HepG2 (cell line): Measurements from ENCODE around the gene EVC. TPM values are rescaled to one million over a fixed set of nuclear protein-coding genes. Genes with fewer than 3 reads are reported as not detected.

Source experiments
- ATAC-seq: fragments of 200-7000 bp; cut with Tn5 transposase; 3 replicates; pipeline ENCODE4 v1.9.1; 2020; ENCODE audit warnings: mild to moderate bottlenecking, moderate library complexity
- BruUV-seq: library from RNA; stranded (reverse); fragments of 400-500 nt; replicated peaks from 2 replicates; lab custom pipeline; 2021; lab: Mats Ljungman, UMichigan
- CTCF ChIA-PET: fragments of 300-600 bp; formaldehyde crosslinking; extraction: SDS; loops from one replicate; lab custom pipeline; 2021; ENCODE audit warnings: low total read pairs, inconsistent platforms, low intra/inter-chr PET ratio; lab: Yijun Ruan, JAX
- POLR2A ChIA-PET: fragments of 350-600 bp; sonication (Branson Sonifier 250); formaldehyde crosslinking; loops from one replicate; lab custom pipeline; 2020; ENCODE audit warnings: antibody characterized with exemption, inconsistent platforms; lab: Yijun Ruan, JAX
- DNase-seq: peaks from one replicate; pipeline ENCODE4 v3.0.0-alpha.2; 2015; ENCODE audit warnings: low spot score
- FAIRE-seq: peaks from 3 replicates; lab custom pipeline; 2011; peaks lifted over from hg19 to GRCh38; lab: Jason Lieb, UNC
- H2AFZ ChIP-seq: one replicate; pipeline ENCODE4 v1.6.1; 2011; ENCODE audit warnings: low read length, inconsistent platforms
- H3K27ac ChIP-seq: fragments of 300-600 bp; 3 replicates; pipeline ENCODE4 v1.8.0; 2011; ENCODE audit warnings: mixed run types, mild to moderate bottlenecking, mixed read lengths, low read length, inconsistent platforms; ENCODE audit not compliant: insufficient read depth; ENCODE audit errors: extremely low read length
- H3K27me3 ChIP-seq, 2 experiments: fragments of 200-600 bp in 1 of 2; 2 replicates in 1 of 2; 3 replicates in 1 of 2; pipeline versions ENCODE4 v1.6.0 to v1.8.0; 2011; ENCODE audit warnings: low read length in 2 of 2, mild to moderate bottlenecking in 2 of 2, moderate library complexity in 2 of 2, inconsistent platforms in 1 of 2; ENCODE audit not compliant: insufficient read depth in 2 of 2, control insufficient read depth in 1 of 2
- H3K36me3 ChIP-seq, 2 experiments: fragments of 200-600 bp in 1 of 2; replicated peaks in 1 of 2; 2 replicates in 1 of 2; 3 replicates in 1 of 2; pipeline versions ENCODE4 v1.5.1 to v1.8.0; 2011; ENCODE audit warnings: low read length in 2 of 2, inconsistent platforms in 1 of 2; ENCODE audit not compliant: insufficient read depth in 2 of 2, control insufficient read depth in 1 of 2
- H3K4me1 ChIP-seq: 2 replicates; pipeline ENCODE4 v1.5.1; 2012; ENCODE audit warnings: low read length, inconsistent platforms; ENCODE audit not compliant: insufficient read depth
- H3K4me2 ChIP-seq: 2 replicates; pipeline ENCODE4 v1.6.0; 2011; ENCODE audit warnings: low read depth, low read length, inconsistent platforms
- H3K4me3 ChIP-seq, 3 experiments: fragments of 200-600 bp in 1 of 3; sonication (generic), shearing (Covaris generic) in 1 of 3; replicated peaks in 1 of 3; 2 replicates each; pipeline ENCODE4 v1.5.1; 2011 to 2016; ENCODE audit warnings: low read length in 3 of 3, inconsistent platforms in 2 of 3, low read depth in 2 of 3, mild to moderate bottlenecking in 2 of 3, control low read depth in 1 of 3, mixed read lengths in 1 of 3; ENCODE audit not compliant: insufficient read depth in 1 of 3
- H3K79me2 ChIP-seq: one replicate; pipeline ENCODE4 v1.6.1; 2011; ENCODE audit warnings: low read length, inconsistent platforms; ENCODE audit not compliant: insufficient read depth
- H3K9ac ChIP-seq: 2 replicates; pipeline ENCODE4 v1.6.0; 2011; ENCODE audit warnings: mild to moderate bottlenecking, low read depth, low read length, inconsistent platforms; ENCODE audit not compliant: insufficient read depth
- H3K9me3 ChIP-seq: 2 replicates; pipeline ENCODE4 v1.5.1; 2012; ENCODE audit warnings: mild to moderate bottlenecking, low read length
- H4K20me1 ChIP-seq: 2 replicates; pipeline ENCODE4 v1.6.0; 2011; ENCODE audit warnings: inconsistent platforms, mild to moderate bottlenecking, low read length, moderate library complexity; ENCODE audit not compliant: insufficient read depth
- ADNP ChIP-seq: sonication (generic); formaldehyde crosslinking; IDR thresholded peaks from 2 replicates; pipeline ENCODE4 v1.4.0; 2020; ENCODE audit warnings: missing genetic modification reagents
- EHMT2 ChIP-seq: fragments of 200-600 bp; sonication (generic); IDR thresholded peaks from 2 replicates; pipeline ENCODE4 v1.7.0; 2017; ENCODE audit warnings: antibody characterized with exemption, low read depth, low read length, borderline replicate concordance
- FOXK2 ChIP-seq: fragments of 450-650 bp; IDR thresholded peaks from 2 replicates; pipeline ENCODE4 v1.6.1; 2016
- GZF1 ChIP-seq: sonication (generic); formaldehyde crosslinking; IDR thresholded peaks from 2 replicates; pipeline ENCODE4 v1.5.1; 2020; ENCODE audit warnings: mild to moderate bottlenecking, missing genetic modification reagents
- HOXD1 ChIP-seq: sonication (generic); formaldehyde crosslinking; IDR thresholded peaks from 2 replicates; pipeline ENCODE4 v1.5.0; 2020; ENCODE audit warnings: missing genetic modification reagents
- MBD4 ChIP-seq: IDR thresholded peaks from 2 replicates; pipeline ENCODE4 v1.6.1; 2012; ENCODE audit warnings: low read length, inconsistent platforms, borderline replicate concordance
- REXO4 ChIP-seq: sonication (generic); formaldehyde crosslinking; IDR thresholded peaks from 2 replicates; pipeline ENCODE4 v1.8.0; 2022; ENCODE audit warnings: missing genetic modification reagents, mild to moderate bottlenecking, borderline replicate concordance
- RFX3 ChIP-seq: IDR thresholded peaks from 2 replicates; pipeline ENCODE4 v1.6.1; 2016; ENCODE audit warnings: missing biosample characterization, missing genetic modification reagents
- SIN3B ChIP-seq: fragments of 150-350 bp; IDR thresholded peaks from 2 replicates; pipeline ENCODE4 v1.6.1; 2014; ENCODE audit warnings: low read length
- SMYD3 ChIP-seq: sonication (generic); formaldehyde crosslinking; IDR thresholded peaks from 2 replicates; pipeline ENCODE4 v1.8.1; 2023; ENCODE audit warnings: mild to moderate bottlenecking, missing genetic modification reagents
- ZFP62 ChIP-seq: sonication (generic); formaldehyde crosslinking; IDR thresholded peaks from 2 replicates; pipeline ENCODE4 v1.4.0; 2020; ENCODE audit warnings: missing genetic modification reagents
- ZNF557 ChIP-seq: sonication (generic); formaldehyde crosslinking; IDR thresholded peaks from 2 replicates; pipeline ENCODE4 v1.4.0; 2020; ENCODE audit warnings: missing genetic modification reagents
- ZNF780A ChIP-seq: sonication (generic); formaldehyde crosslinking; IDR thresholded peaks from 2 replicates; pipeline ENCODE4 v1.8.0; 2022; ENCODE audit warnings: mild to moderate bottlenecking, missing genetic modification reagents, moderate library complexity
- WGBS: methylation state at CpG from one replicate; pipeline ENCODE4 v1.1.6; 2017; ENCODE audit warnings: low lambda C conversion rate; 5-methylcytosine and 5-hydroxymethylcytosine counted together
- in situ Hi-C: cut with HindIII; loops from 2 replicates; pipeline ENCODE4 v1.10.0; 2017; ENCODE audit warnings: low pct_unique_long_range_greater_than_20kb; ENCODE audit not compliant: extremely low pct_ligation_motif_present
- intact Hi-C: fragments of 100-400 bp; cut with micrococcal nuclease; formaldehyde crosslinking; loops from one replicate; pipeline ENCODE4 v1.10.0; 2022; ENCODE audit not compliant: unreplicated experiment
- polyA plus RNA-seq, 8 experiments: library from polyadenylated mRNA; depleted of rRNA in 3 of 8; stranded (reverse) in 7 of 8; unstranded in 1 of 8; fragments of >200 nt; fragmentation: Illumina TruSeq in 4 of 8; extraction: Trizol in 4 of 8; gene quantifications; 2 replicates each; pipeline versions ENCODE4 v1.2.1 to v1.2.3, GENCODE V29; 2011 to 2016; ENCODE audit warnings: low read depth in 4 of 8, missing spikeins in 1 of 8, mixed read lengths in 1 of 8; ENCODE audit not compliant: insufficient read depth in 1 of 8
- total RNA-seq, 5 experiments: library from RNA; depleted of rRNA; stranded (reverse); fragments of >200 nt; fragmentation: Illumina TruSeq; extraction: Trizol; gene quantifications; 2 replicates each; pipeline ENCODE4 v1.2.3, GENCODE V29; 2016; ENCODE audit warnings: low read depth in 1 of 5
- TF ChIP-seq, protein P1 (sequence below): sonication (generic); formaldehyde crosslinking; IDR thresholded peaks from 2 replicates; pipeline ENCODE4 v1.9.0; 2021; ENCODE audit warnings: mild to moderate bottlenecking, missing genetic modification reagents
- TF ChIP-seq, protein P2 (sequence below): sonication (generic); formaldehyde crosslinking; IDR thresholded peaks from 2 replicates; pipeline ENCODE4 v1.5.0; 2020; ENCODE audit warnings: missing genetic modification reagents

The EVC gene
- total and polyA plus RNA-seq, 2 of the 13 experiments (the other 11 are each of a cell fraction or from before 2014, with no cell fraction given): 3.1 to 4.9 TPM

GRCh38 chr4:5701971-5702370 is 9.0 kb upstream of the EVC start:
- in situ Hi-C loops (no loop called here), intact Hi-C loops (no loop called here)
- WGBS: 57% methylated on average over 8 of the region's 8 CpGs
- no TSS peak for BruUV-seq
- H3K27me3 ChIP-seq: no peaks in the 10 kb centered on the region; a peak in 1 of 5 replicates
- H3K9ac ChIP-seq: no peak overlapping the region
- ATAC-seq: no peak
- FAIRE-seq: no peak
- no peaks in the 10 kb centered on the region for H3K79me2 ChIP-seq
- H3K9me3 ChIP-seq: no peaks in the 10 kb centered on the region
- no peak overlapping the region for H2AFZ ChIP-seq
- H3K4me2 ChIP-seq: no peak overlapping the region
- POLR2A ChIA-PET: no interaction called here
- CTCF ChIA-PET: no interaction called here
- no peaks in the 10 kb centered on the region for H3K36me3 ChIP-seq
- no peaks in the 10 kb centered on the region for H3K4me1 ChIP-seq
- DNase-seq: no peak
- no peak overlapping the region for H3K27ac ChIP-seq
- TF ChIP-seq RFX3 (CRISPR knock-in tag) (no peak), ZNF780A (CRISPR knock-in tag) (no peak), GZF1 (no peak), FOXK2 (no peak), SIN3B (no peak), ZNF557 (CRISPR knock-in tag) (no peak), HOXD1 (CRISPR knock-in tag) (no peak), SMYD3 (CRISPR knock-in tag) (no peak), REXO4 (no peak), ZFP62 (CRISPR knock-in tag) (no peak), ADNP (CRISPR knock-in tag) (no peak), MBD4 (no peak), EHMT2 (no peak)
- TF ChIP-seq, protein P1, sequence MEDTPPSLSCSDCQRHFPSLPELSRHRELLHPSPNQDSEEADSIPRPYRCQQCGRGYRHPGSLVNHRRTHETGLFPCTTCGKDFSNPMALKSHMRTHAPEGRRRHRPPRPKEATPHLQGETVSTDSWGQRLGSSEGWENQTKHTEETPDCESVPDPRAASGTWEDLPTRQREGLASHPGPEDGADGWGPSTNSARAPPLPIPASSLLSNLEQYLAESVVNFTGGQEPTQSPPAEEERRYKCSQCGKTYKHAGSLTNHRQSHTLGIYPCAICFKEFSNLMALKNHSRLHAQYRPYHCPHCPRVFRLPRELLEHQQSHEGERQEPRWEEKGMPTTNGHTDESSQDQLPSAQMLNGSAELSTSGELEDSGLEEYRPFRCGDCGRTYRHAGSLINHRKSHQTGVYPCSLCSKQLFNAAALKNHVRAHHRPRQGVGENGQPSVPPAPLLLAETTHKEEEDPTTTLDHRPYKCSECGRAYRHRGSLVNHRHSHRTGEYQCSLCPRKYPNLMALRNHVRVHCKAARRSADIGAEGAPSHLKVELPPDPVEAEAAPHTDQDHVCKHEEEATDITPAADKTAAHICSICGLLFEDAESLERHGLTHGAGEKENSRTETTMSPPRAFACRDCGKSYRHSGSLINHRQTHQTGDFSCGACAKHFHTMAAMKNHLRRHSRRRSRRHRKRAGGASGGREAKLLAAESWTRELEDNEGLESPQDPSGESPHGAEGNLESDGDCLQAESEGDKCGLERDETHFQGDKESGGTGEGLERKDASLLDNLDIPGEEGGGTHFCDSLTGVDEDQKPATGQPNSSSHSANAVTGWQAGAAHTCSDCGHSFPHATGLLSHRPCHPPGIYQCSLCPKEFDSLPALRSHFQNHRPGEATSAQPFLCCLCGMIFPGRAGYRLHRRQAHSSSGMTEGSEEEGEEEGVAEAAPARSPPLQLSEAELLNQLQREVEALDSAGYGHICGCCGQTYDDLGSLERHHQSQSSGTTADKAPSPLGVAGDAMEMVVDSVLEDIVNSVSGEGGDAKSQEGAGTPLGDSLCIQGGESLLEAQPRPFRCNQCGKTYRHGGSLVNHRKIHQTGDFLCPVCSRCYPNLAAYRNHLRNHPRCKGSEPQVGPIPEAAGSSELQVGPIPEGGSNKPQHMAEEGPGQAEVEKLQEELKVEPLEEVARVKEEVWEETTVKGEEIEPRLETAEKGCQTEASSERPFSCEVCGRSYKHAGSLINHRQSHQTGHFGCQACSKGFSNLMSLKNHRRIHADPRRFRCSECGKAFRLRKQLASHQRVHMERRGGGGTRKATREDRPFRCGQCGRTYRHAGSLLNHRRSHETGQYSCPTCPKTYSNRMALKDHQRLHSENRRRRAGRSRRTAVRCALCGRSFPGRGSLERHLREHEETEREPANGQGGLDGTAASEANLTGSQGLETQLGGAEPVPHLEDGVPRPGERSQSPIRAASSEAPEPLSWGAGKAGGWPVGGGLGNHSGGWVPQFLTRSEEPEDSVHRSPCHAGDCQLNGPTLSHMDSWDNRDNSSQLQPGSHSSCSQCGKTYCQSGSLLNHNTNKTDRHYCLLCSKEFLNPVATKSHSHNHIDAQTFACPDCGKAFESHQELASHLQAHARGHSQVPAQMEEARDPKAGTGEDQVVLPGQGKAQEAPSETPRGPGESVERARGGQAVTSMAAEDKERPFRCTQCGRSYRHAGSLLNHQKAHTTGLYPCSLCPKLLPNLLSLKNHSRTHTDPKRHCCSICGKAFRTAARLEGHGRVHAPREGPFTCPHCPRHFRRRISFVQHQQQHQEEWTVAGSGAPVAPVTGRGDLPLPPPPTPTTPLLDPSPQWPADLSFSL (CRISPR knock-in tag): no peak
- TF ChIP-seq, protein P2, sequence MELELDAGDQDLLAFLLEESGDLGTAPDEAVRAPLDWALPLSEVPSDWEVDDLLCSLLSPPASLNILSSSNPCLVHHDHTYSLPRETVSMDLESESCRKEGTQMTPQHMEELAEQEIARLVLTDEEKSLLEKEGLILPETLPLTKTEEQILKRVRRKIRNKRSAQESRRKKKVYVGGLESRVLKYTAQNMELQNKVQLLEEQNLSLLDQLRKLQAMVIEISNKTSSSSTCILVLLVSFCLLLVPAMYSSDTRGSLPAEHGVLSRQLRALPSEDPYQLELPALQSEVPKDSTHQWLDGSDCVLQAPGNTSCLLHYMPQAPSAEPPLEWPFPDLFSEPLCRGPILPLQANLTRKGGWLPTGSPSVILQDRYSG (CRISPR knock-in tag): no peak
- no peak overlapping the region for H3K4me3 ChIP-seq
- no peaks in the 10 kb centered on the region for H4K20me1 ChIP-seq
